Central memory CD8-positive, alpha-beta T cell (primary cell): ENCODE data around the gene ZNF622.
"Not testable (repeated sequence)": the region's sequence is repeated elsewhere in the genome, so short reads cannot be mapped to it uniquely, and the experiment has no call there.

Experiments
- ATAC-seq: fragments of 150-1000 bp; cut with Tn5 transposase; replicated peaks from 2 replicates; pipeline ENCODE4 v1.10.0; 2022; ENCODE audit warnings: mild to moderate bottlenecking, moderate FRiP score, moderate number of reproducible peaks; ENCODE audit not compliant: poor library complexity, severe bottlenecking; ENCODE audit errors: extremely low read depth
- DNase-seq, 2 donors: peaks; one replicate each; pipeline ENCODE4 v3.0.0; 2021; ENCODE audit warnings: low spot score in 2 of 2
- H3K27ac Mint-ChIP-seq: one replicate; pipeline ENCODE4 v1.8.0; 2022; ENCODE audit warnings: low read depth, mild to moderate bottlenecking, moderate library complexity, mixed read lengths
- H3K27me3 Mint-ChIP-seq: one replicate; pipeline ENCODE4 v1.8.0; 2022; ENCODE audit warnings: mixed read lengths
- H3K36me3 Mint-ChIP-seq: one replicate; pipeline ENCODE4 v1.8.0; 2022; ENCODE audit warnings: mild to moderate bottlenecking, moderate library complexity, mixed read lengths; ENCODE audit not compliant: insufficient read depth
- H3K4me1 Mint-ChIP-seq: one replicate; pipeline ENCODE4 v1.8.0; 2022; ENCODE audit warnings: mixed read lengths
- H3K4me3 Mint-ChIP-seq: one replicate; pipeline ENCODE4 v1.8.0; 2022; ENCODE audit warnings: mild to moderate bottlenecking, moderate library complexity, mixed read lengths
- H3K9me3 Mint-ChIP-seq: one replicate; pipeline ENCODE4 v1.8.0; 2022; ENCODE audit warnings: mixed read lengths

ZNF622 gene

DNA sequence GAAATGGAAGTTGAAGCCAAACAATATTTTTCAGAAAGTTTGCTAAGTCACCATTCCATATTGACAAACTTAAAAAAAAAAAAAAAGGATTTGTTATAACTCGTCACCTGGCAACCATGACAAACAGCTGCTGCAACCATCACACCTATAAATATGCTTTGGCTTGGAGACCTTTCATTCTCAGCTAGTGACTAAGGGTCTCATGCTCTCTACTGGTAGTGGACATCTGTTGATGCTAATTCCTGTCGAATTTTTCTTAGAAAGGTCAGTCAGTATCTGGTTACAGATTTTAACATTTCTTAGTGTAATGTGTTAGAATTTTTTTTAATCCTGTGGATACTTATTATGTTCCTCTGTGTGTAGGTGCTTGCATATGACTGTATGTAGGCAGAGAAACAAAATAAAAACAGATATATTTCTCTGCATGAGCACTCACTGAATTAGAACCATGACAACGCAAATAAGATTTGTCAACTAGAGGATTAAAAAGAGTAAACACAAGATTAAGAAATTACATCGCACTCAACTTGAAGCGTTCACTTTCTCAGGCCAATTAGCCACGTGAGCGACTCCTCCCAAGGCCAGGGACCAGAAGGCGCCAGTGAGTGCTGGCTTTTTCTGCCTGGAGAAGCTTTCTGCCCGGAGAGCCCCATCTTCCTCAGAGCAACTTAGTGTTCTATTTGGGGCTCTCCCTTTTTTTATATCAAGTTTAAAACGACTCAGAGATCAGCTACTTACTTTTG is 27.0 kb upstream of the ZNF622 start:
- no peak overlapping the region for H3K4me3 Mint-ChIP-seq
- DNase-seq: no peak
- no peak overlapping the region for H3K27ac Mint-ChIP-seq
- no peaks in the 10 kb centered on the region for H3K4me1 Mint-ChIP-seq
- H3K36me3 Mint-ChIP-seq: no peaks in the 10 kb centered on the region
- no peaks in the 10 kb centered on the region for H3K9me3 Mint-ChIP-seq
- ATAC-seq: no peak
- H3K27me3 Mint-ChIP-seq: no peaks in the 10 kb centered on the region

DNA sequence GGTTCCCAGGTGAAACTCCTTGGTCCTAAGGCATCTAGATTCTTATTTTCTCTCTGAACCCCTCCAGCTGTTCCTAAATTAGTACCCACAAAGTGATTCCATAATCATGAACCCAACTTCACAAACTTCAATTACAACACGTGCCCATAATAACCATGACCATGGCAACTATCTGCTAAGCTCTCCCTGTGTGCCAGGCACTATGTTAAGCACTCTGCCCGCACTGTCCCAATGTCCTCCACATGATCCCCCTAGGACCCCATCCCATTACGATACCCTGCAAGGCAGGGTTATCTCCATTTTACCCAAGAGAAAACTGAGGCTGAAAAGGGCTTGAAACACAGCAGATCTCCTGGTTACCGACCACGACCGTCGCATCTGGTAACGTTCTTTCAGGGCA is 25.3 kb upstream of the ZNF622 start:
- no peak for DNase-seq
- no peak overlapping the region for H3K27ac Mint-ChIP-seq
- H3K27me3 Mint-ChIP-seq: no peaks in the 10 kb centered on the region
- H3K4me3 Mint-ChIP-seq: no peak overlapping the region
- no peaks in the 10 kb centered on the region for H3K9me3 Mint-ChIP-seq
- no peaks in the 10 kb centered on the region for H3K36me3 Mint-ChIP-seq
- no peak for ATAC-seq
- no peaks in the 10 kb centered on the region for H3K4me1 Mint-ChIP-seq

DNA sequence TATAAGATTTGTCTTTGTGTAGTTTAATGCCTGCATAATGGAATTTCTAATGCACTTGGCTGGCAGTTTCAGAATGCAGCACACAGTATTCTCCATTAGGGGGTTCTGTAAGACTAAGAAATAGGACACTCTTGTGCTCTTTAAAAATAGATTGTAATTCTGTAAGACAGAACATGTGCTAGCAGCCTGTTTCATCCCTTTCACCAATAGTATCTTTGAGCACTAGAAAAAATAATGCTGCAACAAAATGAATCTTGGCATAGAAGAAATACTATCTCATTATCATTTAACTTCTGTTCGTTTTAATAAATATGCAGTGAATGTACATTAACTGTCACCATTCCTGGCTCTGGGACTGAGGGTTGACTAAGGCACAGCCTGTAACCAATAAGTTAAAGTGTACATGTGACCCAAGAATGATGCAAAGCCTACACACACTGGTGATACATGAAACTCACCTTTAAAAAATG is 23.8 kb upstream of the ZNF622 start:
- no peaks in the 10 kb centered on the region for H3K27me3 Mint-ChIP-seq
- H3K4me3 Mint-ChIP-seq: no peak overlapping the region
- H3K36me3 Mint-ChIP-seq: no peaks in the 10 kb centered on the region
- H3K9me3 Mint-ChIP-seq: no peaks in the 10 kb centered on the region
- DNase-seq (no peak), ATAC-seq (no peak)
- no peak overlapping the region for H3K27ac Mint-ChIP-seq
- no peaks in the 10 kb centered on the region for H3K4me1 Mint-ChIP-seq

GRCh38 chr5:16487456-16487855 is 21.9 kb upstream of the ZNF622 start:
- Mint-ChIP-seq H3K27me3 (peaks cover 8% of the 10 kb centered on the region), H3K27ac (no peak overlapping the region), H3K9me3 (no peaks in the 10 kb centered on the region), H3K36me3 (no peaks in the 10 kb centered on the region), H3K4me3 (no peak overlapping the region), H3K4me1 (no peaks in the 10 kb centered on the region)
- ATAC-seq (no peak), DNase-seq (no peak)

- no peaks in the 10 kb centered on the region for H3K9me3 Mint-ChIP-seq
- no peaks in the 10 kb centered on the region for H3K4me1 Mint-ChIP-seq
- H3K27me3 Mint-ChIP-seq: peaks cover 8% of the 10 kb centered on the region
- no peaks in the 10 kb centered on the region for H3K36me3 Mint-ChIP-seq
- ATAC-seq (no peak), DNase-seq (no peak)
- H3K27ac Mint-ChIP-seq: no peak overlapping the region
- no peak overlapping the region for H3K4me3 Mint-ChIP-seq
These were observed 21.1 kb upstream of the ZNF622 start for GRCh38 chr5:16486711-16487111.

DNA sequence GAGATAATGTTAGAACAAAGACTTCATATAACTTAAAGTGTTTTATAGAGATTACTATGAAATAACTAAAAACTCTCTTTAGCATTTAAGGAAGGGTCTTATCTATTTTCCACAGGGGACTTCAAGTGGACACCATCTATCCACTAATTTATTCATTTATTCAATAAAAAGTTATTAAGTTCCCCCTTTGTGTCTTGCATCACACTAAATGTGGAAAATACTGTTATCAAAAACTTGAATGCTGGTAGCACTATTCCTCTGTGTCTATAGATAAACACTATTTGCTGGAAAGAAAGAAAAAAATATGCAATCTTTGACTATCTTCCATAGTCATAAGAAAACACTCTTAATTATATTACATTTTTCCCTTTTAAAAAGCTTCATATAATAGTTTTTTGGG is 20.1 kb upstream of the ZNF622 start:
- H3K27me3 Mint-ChIP-seq: peaks cover 8% of the 10 kb centered on the region
- ATAC-seq: no peak

GRCh38 chr5:16484081-16484480 is 18.5 kb upstream of the ZNF622 start:
- Mint-ChIP-seq H3K36me3 (peaks cover 1% of the 10 kb centered on the region), H3K9me3 (no peaks in the 10 kb centered on the region), H3K4me1 (no peaks in the 10 kb centered on the region), H3K4me3 (no peak overlapping the region), H3K27me3 (peaks cover 8% of the 10 kb centered on the region), H3K27ac (no peak overlapping the region)
- DNase-seq: no peak
- ATAC-seq: no peak

More for the DNA sequence above, 20.1 kb upstream of the ZNF622 start:
- Mint-ChIP-seq H3K27ac (no peak overlapping the region), H3K9me3 (no peaks in the 10 kb centered on the region), H3K4me3 (no peak overlapping the region), H3K4me1 (no peaks in the 10 kb centered on the region), H3K36me3 (no peaks in the 10 kb centered on the region)
- DNase-seq: no peak

DNA sequence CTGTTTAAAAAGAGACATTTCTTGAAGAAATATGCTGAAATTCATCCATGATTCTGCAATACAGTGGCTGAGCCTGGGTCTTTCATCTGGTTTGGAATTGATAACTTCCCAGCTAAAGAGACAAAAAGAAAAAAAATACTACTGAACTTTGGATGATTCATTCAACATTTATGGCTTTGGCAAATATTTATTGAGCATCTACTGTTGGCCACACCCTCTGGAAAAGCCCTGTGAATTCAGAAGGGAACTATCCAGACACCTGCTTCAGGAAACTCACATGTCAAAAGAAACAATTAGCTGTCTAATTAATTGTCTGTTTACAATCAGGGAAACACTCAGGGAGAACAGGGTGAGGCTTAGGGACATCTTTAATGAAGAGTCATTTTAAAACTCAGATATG is 17.8 kb upstream of the ZNF622 start:
- H3K27ac Mint-ChIP-seq: no peak overlapping the region
- no peaks in the 10 kb centered on the region for H3K4me1 Mint-ChIP-seq
- DNase-seq (no peak), ATAC-seq (no peak)
- H3K36me3 Mint-ChIP-seq: peaks cover 1% of the 10 kb centered on the region
- no peaks in the 10 kb centered on the region for H3K9me3 Mint-ChIP-seq
- H3K4me3 Mint-ChIP-seq: no peak overlapping the region
- peaks cover 8% of the 10 kb centered on the region for H3K27me3 Mint-ChIP-seq

DNA sequence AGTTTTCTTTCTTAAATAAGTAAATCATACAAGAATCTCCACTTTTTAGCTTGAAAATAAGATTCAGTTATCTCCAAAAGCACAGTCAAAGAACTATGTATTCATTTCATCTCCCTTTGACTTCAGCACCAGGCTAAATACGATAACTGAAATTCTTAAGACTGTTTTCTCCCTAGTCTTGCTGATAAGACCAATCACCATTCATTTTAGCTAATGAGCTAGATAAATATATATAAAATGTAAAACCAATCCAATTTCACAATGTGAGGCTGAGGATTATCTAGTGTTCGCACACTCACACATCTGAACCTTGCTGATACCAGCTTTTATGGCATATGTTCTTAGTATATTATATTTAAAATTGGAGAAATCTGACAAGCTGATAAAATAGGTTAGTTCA is 17.3 kb upstream of the ZNF622 start:
- peaks cover 8% of the 10 kb centered on the region for H3K27me3 Mint-ChIP-seq
- no peak overlapping the region for H3K27ac Mint-ChIP-seq
- ATAC-seq (no peak), DNase-seq (no peak)
- peaks cover 1% of the 10 kb centered on the region for H3K36me3 Mint-ChIP-seq
- no peak overlapping the region for H3K4me3 Mint-ChIP-seq
- no peaks in the 10 kb centered on the region for H3K4me1 Mint-ChIP-seq
- no peaks in the 10 kb centered on the region for H3K9me3 Mint-ChIP-seq

DNA sequence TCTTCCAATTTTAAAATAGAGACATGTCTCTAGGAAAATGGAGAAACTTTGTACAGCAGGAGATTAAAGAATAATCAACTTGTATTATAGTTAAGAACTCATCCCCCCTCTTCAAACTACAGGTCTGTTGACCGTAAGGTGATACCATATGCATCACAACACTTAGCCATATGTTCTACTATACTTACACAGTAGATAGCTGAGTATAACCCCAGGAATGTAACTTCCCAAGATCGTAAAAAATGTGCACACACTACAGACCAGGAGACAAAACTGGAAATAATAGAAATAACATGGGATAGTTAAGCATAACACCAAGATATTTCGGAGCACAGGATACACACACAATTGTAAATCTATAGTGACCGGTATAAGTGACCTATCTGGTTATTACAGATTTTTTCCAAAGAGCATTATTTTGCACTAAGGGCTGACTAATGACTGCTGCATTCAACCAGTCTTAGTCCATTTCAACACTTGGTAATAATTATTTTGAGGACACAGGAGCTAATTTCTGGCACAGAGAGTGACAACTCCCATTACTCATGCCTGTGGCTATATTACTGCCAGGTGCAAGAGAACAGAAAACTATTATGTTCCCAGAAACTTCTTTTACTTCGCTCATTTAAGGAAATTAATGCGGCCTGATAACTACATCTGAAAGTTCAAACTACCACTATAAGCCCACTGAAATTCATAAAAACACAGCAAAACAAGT is 15.4 kb upstream of the ZNF622 start:
- Mint-ChIP-seq H3K9me3 (no peaks in the 10 kb centered on the region), H3K4me1 (no peaks in the 10 kb centered on the region), H3K27me3 (peaks cover 8% of the 10 kb centered on the region), H3K4me3 (no peak overlapping the region), H3K27ac (no peak overlapping the region), H3K36me3 (peaks cover 1% of the 10 kb centered on the region)
- no peak for ATAC-seq
- no peak for DNase-seq

DNA sequence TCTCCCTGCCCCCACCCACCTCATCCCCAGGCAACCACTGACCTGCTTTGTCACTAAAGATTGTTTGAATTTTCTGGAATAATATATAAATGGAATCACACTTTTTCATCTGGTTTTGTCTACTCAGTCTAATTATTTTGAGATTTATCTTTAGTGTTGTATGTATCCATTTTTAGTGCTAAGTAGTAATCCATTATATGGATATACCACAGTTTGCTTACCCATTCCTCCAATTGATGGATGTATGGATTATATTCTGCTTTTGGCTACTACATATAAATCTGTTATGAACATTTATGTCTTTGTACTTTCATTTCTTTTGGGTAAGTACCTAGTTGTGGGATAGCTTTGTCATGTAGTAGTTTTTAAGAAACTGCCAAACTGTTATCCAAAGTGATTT is 14.5 kb upstream of the ZNF622 start:
- Mint-ChIP-seq H3K4me3 (no peak overlapping the region), H3K36me3 (peaks cover 4% of the 10 kb centered on the region), H3K27me3 (peaks cover 8% of the 10 kb centered on the region), H3K4me1 (no peaks in the 10 kb centered on the region), H3K9me3 (no peaks in the 10 kb centered on the region), H3K27ac (no peak overlapping the region)
- ATAC-seq (no peak), DNase-seq (no peak)

- ATAC-seq: no peak
- Mint-ChIP-seq H3K4me1 (no peaks in the 10 kb centered on the region), H3K9me3 (no peaks in the 10 kb centered on the region), H3K27ac (no peak overlapping the region), H3K27me3 (no peaks in the 10 kb centered on the region), H3K4me3 (no peak overlapping the region), H3K36me3 (peaks cover 7% of the 10 kb centered on the region)
- no peak for DNase-seq
These were observed 11.9 kb upstream of the ZNF622 start for GRCh38 chr5:16477541-16477940.

DNA sequence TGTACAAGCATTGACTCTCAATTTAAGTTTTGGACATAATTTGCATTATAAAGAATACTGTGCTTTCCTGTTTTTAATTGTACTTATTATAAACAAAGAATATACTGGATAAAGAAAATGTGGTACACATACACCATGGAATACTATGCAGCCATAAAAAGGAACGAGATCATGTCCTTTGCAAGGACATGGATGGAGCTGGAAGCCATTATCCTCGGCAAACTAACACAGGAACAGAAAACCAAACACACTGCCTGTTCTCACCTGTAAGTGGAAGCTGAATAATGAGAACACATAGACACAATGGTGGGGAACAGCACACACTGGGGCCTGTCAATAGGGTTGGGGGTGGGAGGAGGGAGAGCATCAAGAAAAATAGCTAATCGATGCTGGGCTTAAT is 10.8 kb upstream of the ZNF622 start:
- DNase-seq, H3K9me3 Mint-ChIP-seq, H3K27me3 Mint-ChIP-seq, H3K4me1 Mint-ChIP-seq, H3K27ac Mint-ChIP-seq, ATAC-seq, H3K36me3 Mint-ChIP-seq, H3K4me3 Mint-ChIP-seq: not testable (repeated sequence)
